H1 (cell line): ENCODE data around the gene DAP. TPM values are rescaled to one million over a fixed set of nuclear protein-coding genes. Genes with fewer than 3 reads are reported as not detected.

Experiments
- CTCF ChIA-PET: fragments of 300-600 bp; sonication (Branson Sonifier 250); formaldehyde crosslinking; loops from one replicate; lab custom pipeline; 2021; ENCODE audit not compliant: partially characterized antibody; lab: Charles Lee
- POLR2A ChIA-PET: fragments of 300-600 bp; sonication (Branson Sonifier 250); formaldehyde crosslinking; loops from one replicate; lab custom pipeline; 2021; ENCODE audit warnings: inconsistent platforms; ENCODE audit not compliant: partially characterized antibody; lab: Charles Lee
- DNase-seq, 2 experiments: peaks; one replicate each; pipeline versions ENCODE4 v3.0.0 to v3.0.0-alpha.2; 2010 to 2022; ENCODE audit warnings: low spot score in 2 of 2, low read depth in 1 of 2, mixed read lengths in 1 of 2
- FAIRE-seq: peaks from 2 replicates; lab custom pipeline; 2011; peaks lifted over from hg19 to GRCh38; lab: Jason Lieb, UNC
- H2AFZ ChIP-seq: 2 replicates; pipeline ENCODE4 v1.8.1; 2012; ENCODE audit warnings: low read length, inconsistent platforms
- H2AK5ac ChIP-seq: 2 replicates; pipeline ENCODE4 v1.6.1; 2013; ENCODE audit warnings: low read depth, low read length
- H2BK120ac ChIP-seq: replicated peaks from 2 replicates; pipeline ENCODE3; 2013; ENCODE audit warnings: low read depth, low read length, inconsistent platforms
- H2BK12ac ChIP-seq: 2 replicates; pipeline ENCODE4 v1.6.1; 2013; ENCODE audit warnings: low read depth, low read length
- H2BK15ac ChIP-seq: 2 replicates; pipeline ENCODE4 v1.6.1; 2013; ENCODE audit warnings: low read length
- H2BK20ac ChIP-seq: 2 replicates; pipeline ENCODE4 v1.6.1; 2013; ENCODE audit warnings: low read length
- H2BK5ac ChIP-seq: 2 replicates; pipeline ENCODE4 v1.6.1; 2013; ENCODE audit warnings: low read depth, low read length
- H3K14ac ChIP-seq: 2 replicates; pipeline ENCODE4 v1.6.1; 2013; ENCODE audit warnings: inconsistent platforms; ENCODE audit not compliant: insufficient read length
- H3K18ac ChIP-seq: 2 replicates; pipeline ENCODE4 v1.6.1; 2013; ENCODE audit warnings: low read length; ENCODE audit errors: extremely low read depth
- H3K23ac ChIP-seq: 2 replicates; pipeline ENCODE4 v1.6.1; 2013; ENCODE audit warnings: inconsistent platforms; ENCODE audit not compliant: insufficient read length
- H3K23me2 ChIP-seq: 2 replicates; pipeline ENCODE4 v1.6.1; 2013; ENCODE audit warnings: low read depth, low read length
- H3K27ac ChIP-seq: 2 replicates; pipeline ENCODE4 v1.6.1; 2011; ENCODE audit warnings: low read depth, low read length, inconsistent platforms
- H3K27me3 ChIP-seq, 4 experiments: replicated peaks in 1 of 4; 1 replicate in 1 of 4; 2 replicates in 3 of 4; pipeline versions ENCODE4 v1.6.1 to v1.8.1; 2011 to 2013; ENCODE audit warnings: low read length in 3 of 4, mild to moderate bottlenecking in 3 of 4, inconsistent platforms in 2 of 4, mixed read lengths in 2 of 4, moderate library complexity in 1 of 4; ENCODE audit not compliant: control insufficient read depth in 3 of 4, insufficient read depth in 3 of 4; ENCODE audit errors: extremely low read depth in 1 of 4
- H3K36me3 ChIP-seq, 4 experiments: 2 replicates each; pipeline versions ENCODE4 v1.6.1 to v1.8.1; 2011 to 2013; ENCODE audit warnings: mild to moderate bottlenecking in 4 of 4, low read length in 3 of 4, moderate library complexity in 2 of 4, control low read depth in 1 of 4, inconsistent platforms in 1 of 4; ENCODE audit not compliant: insufficient read depth in 4 of 4, control insufficient read depth in 2 of 4
- H3K4ac ChIP-seq: replicated peaks from 2 replicates; pipeline ENCODE3; 2013; ENCODE audit warnings: low read length, low read depth, mixed read lengths, inconsistent platforms; ENCODE audit not compliant: insufficient read length
- H3K4me1 ChIP-seq, 4 experiments: replicated peaks in 1 of 4; 1 replicate in 1 of 4; 2 replicates in 3 of 4; pipeline versions ENCODE4 v1.6.1 to v1.8.1; 2011 to 2013; ENCODE audit warnings: low read length in 3 of 4, inconsistent platforms in 2 of 4, mixed read lengths in 1 of 4; ENCODE audit not compliant: insufficient read depth in 4 of 4, control insufficient read depth in 3 of 4
- H3K4me2 ChIP-seq, 2 experiments: 2 replicates each; pipeline versions ENCODE4 v1.6.1 to v1.8.1; 2011 to 2013; ENCODE audit warnings: low read depth in 2 of 2, low read length in 2 of 2, control low read depth in 1 of 2, inconsistent platforms in 1 of 2, mild to moderate bottlenecking in 1 of 2; ENCODE audit not compliant: insufficient read depth in 1 of 2
- H3K4me3 ChIP-seq, 4 experiments: fragments of 200-600, 300-600 bp in 1 of 4; sonication (generic), shearing (Covaris generic), sonication (Bioruptor Twin) in 1 of 4; 2 replicates each; pipeline versions ENCODE4 v1.5.1 to v1.8.1; 2011 to 2016; ENCODE audit warnings: low read length in 4 of 4, low read depth in 3 of 4, control low read depth in 2 of 4, inconsistent platforms in 2 of 4, mild to moderate bottlenecking in 2 of 4, mixed read lengths in 1 of 4, moderate library complexity in 1 of 4; ENCODE audit not compliant: insufficient read depth in 2 of 4; ENCODE audit errors: extremely low read depth in 1 of 4
- H3K56ac ChIP-seq: replicated peaks from 2 replicates; pipeline ENCODE3; 2013; ENCODE audit warnings: low read depth, mild to moderate bottlenecking, mixed read lengths, low read length, inconsistent platforms; ENCODE audit not compliant: insufficient read length
- H3K79me1 ChIP-seq: 2 replicates; pipeline ENCODE4 v1.6.1; 2013; ENCODE audit warnings: low read depth, low read length, control low read depth
- H3K79me2 ChIP-seq, 2 experiments: 2 replicates each; pipeline versions ENCODE4 v1.6.1 to v1.8.1; 2012 to 2013; ENCODE audit warnings: low read length in 2 of 2, mild to moderate bottlenecking in 2 of 2, inconsistent platforms in 1 of 2; ENCODE audit not compliant: insufficient read depth in 2 of 2, control insufficient read depth in 1 of 2
- H3K9ac ChIP-seq, 4 experiments: replicated peaks in 1 of 4; 1 replicate in 1 of 4; 2 replicates in 3 of 4; pipeline versions ENCODE4 v1.6.1 to v1.8.1; 2011 to 2013; ENCODE audit warnings: low read depth in 3 of 4, low read length in 3 of 4, control low read depth in 2 of 4, mild to moderate bottlenecking in 2 of 4, moderate library complexity in 2 of 4, inconsistent platforms in 1 of 4; ENCODE audit errors: extremely low read depth in 1 of 4
- H3K9me3 ChIP-seq, 2 experiments: 2 replicates each; pipeline versions ENCODE4 v1.6.1 to v1.8.1; 2012 to 2013; ENCODE audit warnings: mild to moderate bottlenecking in 2 of 2, moderate library complexity in 2 of 2, control low read depth in 1 of 2, inconsistent platforms in 1 of 2, low read depth in 1 of 2, low read length in 1 of 2, mixed read lengths in 1 of 2; ENCODE audit not compliant: insufficient read depth in 2 of 2
- H4K20me1 ChIP-seq, 2 experiments: replicated peaks in 1 of 2; 2 replicates each; pipeline versions ENCODE3 to v1.8.1; 2011 to 2013; ENCODE audit warnings: inconsistent platforms in 2 of 2, low read length in 2 of 2, mild to moderate bottlenecking in 1 of 2; ENCODE audit not compliant: insufficient read depth in 2 of 2, control insufficient read depth in 1 of 2
- H4K5ac ChIP-seq: 2 replicates; pipeline ENCODE4 v1.6.1; 2013; ENCODE audit warnings: low read length, low read depth, mixed read lengths, inconsistent platforms; ENCODE audit not compliant: insufficient read length
- H4K8ac ChIP-seq: 2 replicates; pipeline ENCODE4 v1.8.0; 2013; ENCODE audit warnings: mild to moderate bottlenecking, moderate library complexity, low read length, inconsistent platforms; ENCODE audit not compliant: insufficient read depth; ENCODE audit errors: extremely low read depth
- H4K91ac ChIP-seq: replicated peaks from 2 replicates; pipeline ENCODE3; 2013; ENCODE audit warnings: low read length, mixed read lengths, inconsistent platforms; ENCODE audit not compliant: insufficient read length
- BRCA1 ChIP-seq: IDR thresholded peaks from 2 replicates; pipeline ENCODE4 v1.6.1; 2012; ENCODE audit warnings: low read depth, low read length, improper control_type of control experiment
- HDAC2 ChIP-seq, 2 experiments: fragments of 300-600 bp in 1 of 2; sonication (generic) in 1 of 2; IDR thresholded peaks; 2 replicates each; pipeline ENCODE4 v1.6.1; 2011 to 2012; ENCODE audit warnings: low read depth in 2 of 2, low read length in 2 of 2, mild to moderate bottlenecking in 2 of 2, moderate library complexity in 2 of 2, borderline replicate concordance in 1 of 2, inconsistent platforms in 1 of 2
- KDM1A ChIP-seq: fragments of 200-600, 300-600 bp; sonication (generic); IDR thresholded peaks from 2 replicates; pipeline ENCODE4 v1.7.1; 2016; ENCODE audit warnings: mild to moderate bottlenecking, low read length, borderline replicate concordance
- TAF7 ChIP-seq: optimal IDR thresholded peaks from 2 replicates; pipeline ENCODE3; 2011; ENCODE audit warnings: low read depth, mild to moderate bottlenecking, inconsistent platforms, low read length, moderate library complexity, borderline replicate concordance
- YY1 ChIP-seq: IDR thresholded peaks from 2 replicates; pipeline ENCODE4 v1.6.1; 2011; ENCODE audit warnings: low read depth, mild to moderate bottlenecking, low read length
- ZNF274 ChIP-seq: IDR thresholded peaks from 2 replicates; pipeline ENCODE4 v1.7.0; 2012; ENCODE audit warnings: low read length, borderline replicate concordance; ENCODE audit errors: extremely low read depth
- WGBS, 2 experiments: shearing (Covaris generic) in 1 of 2; methylation state at CpG; one replicate each; pipeline versions ENCODE4 v1.1.6 to v1.1.7; 2013 to 2015; ENCODE audit warnings: low lambda C conversion rate in 2 of 2, mixed read lengths in 2 of 2, inconsistent platforms in 1 of 2, low coverage in 1 of 2, missing lambda C conversion rate in 1 of 2; ENCODE audit not compliant: insufficient replicate concordance in 2 of 2, insufficient coverage in 1 of 2, insufficient read length in 1 of 2; ENCODE audit errors: extremely low coverage in 1 of 2, missing lambda C conversion rate in 1 of 2; 5-methylcytosine and 5-hydroxymethylcytosine counted together
- polyA plus RNA-seq, 7 experiments: library from polyadenylated mRNA; depleted of rRNA in 3 of 7; stranded (reverse) in 5 of 7; unstranded in 2 of 7; fragments of >200 nt in 5 of 7; fragments of 200-250 nt in 2 of 7; gene quantifications; 1 replicate in 5 of 7; 2 replicates in 1 of 7; 4 replicates in 1 of 7; pipeline versions ENCODE4 v1.2.1 to v1.2.3, GENCODE V29; 2011 to 2013; ENCODE audit warnings: missing spikeins in 2 of 7, mixed read lengths in 2 of 7
- total RNA-seq: library from RNA; stranded (reverse); fragmentation: NEBNext Ultra II Directional; extraction: Animal tissue kit (Norgen Biotek cat#: 25700); gene quantifications from 2 replicates; pipeline ENCODE4 v1.2.1, GENCODE V29; 2021

Gene DAP
- total and polyA plus RNA-seq, 2 of the 8 experiments (the other 6 are each of a cell fraction or from before 2014, with no cell fraction given) = 26.2 to 44.4 TPM

DNA sequence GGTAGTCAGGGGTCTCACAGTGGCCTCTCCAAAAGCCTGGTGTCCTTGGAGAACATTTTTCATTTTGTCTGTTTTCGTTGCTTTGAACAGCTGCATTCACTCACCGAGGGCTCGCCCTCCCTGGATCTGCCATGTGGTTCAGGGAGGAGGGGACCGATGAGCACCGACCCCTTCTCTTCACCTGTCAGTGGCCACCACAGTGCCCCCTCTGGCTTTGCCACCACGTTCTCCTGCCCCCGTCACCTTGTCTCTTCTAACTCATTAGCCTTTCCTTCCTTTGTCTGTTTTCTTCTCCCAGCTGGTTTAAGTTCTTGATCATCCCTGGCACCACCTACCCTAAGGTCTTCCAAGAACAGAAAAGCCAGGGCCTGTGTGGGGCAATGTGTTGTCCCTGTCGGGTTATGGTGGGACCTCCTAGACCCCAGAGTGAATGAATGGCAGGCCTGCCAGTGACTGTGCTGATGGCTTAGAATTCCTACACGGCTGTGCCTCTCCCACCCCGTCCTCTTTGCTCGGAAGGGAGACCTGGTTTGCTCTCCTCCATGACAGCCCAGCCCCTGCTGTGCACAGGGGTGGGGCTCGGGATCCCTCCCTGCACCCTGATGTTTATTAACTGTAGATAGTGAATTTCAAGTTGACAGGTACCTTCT is 107.2 kb downstream of the DAP start:
- no peak overlapping the region for H2BK12ac ChIP-seq
- FAIRE-seq (no peak), DNase-seq (no peak)
- H2BK15ac ChIP-seq = no peak overlapping the region
- no peak overlapping the region for H3K14ac ChIP-seq
- H4K8ac ChIP-seq = no peak overlapping the region; the same call in 1 of the 2 replicates
- ChIA-PET CTCF (interaction anchor here (0.6 to 1.9 kb wide), 3 partner anchors 9 to 200 kb away, joined by 3 to 12 read pairs (median 3); no protein-coding TSS in a partner anchor), POLR2A (interaction anchor here (1.6 kb wide), 1 partner anchor 17 kb away, joined by 3 read pairs; no protein-coding TSS in a partner anchor)
- no peak overlapping the region for H3K9ac ChIP-seq
- H3K23ac ChIP-seq = no peak overlapping the region
- H3K56ac ChIP-seq = no peak overlapping the region
- H3K27me3 ChIP-seq = no peaks in the 10 kb centered on the region
- H3K4me1 ChIP-seq = peaks cover 2 to 13% (median 6%) of the 10 kb centered on the region in 4 experiments
- H3K79me2 ChIP-seq = no peaks in the 10 kb centered on the region; a peak in 1 of 4 replicates
- H4K91ac ChIP-seq = no peak overlapping the region
- no peak overlapping the region for H2AFZ ChIP-seq
- no peak overlapping the region for H3K4ac ChIP-seq
- no peak overlapping the region for H4K5ac ChIP-seq
- H2BK20ac ChIP-seq = no peak overlapping the region
- peaks cover 0 to 3% of the 10 kb centered on the region in 2 experiments for H4K20me1 ChIP-seq
- H3K4me3 ChIP-seq = no peak overlapping the region
- H3K36me3 ChIP-seq = peaks cover 0 to 13% (median under 1%) of the 10 kb centered on the region in 4 experiments; a peak in 5 of 8 replicates
- H3K18ac ChIP-seq = no peak overlapping the region
- H2BK120ac ChIP-seq = no peak overlapping the region
- H3K79me1 ChIP-seq = peaks cover 4% of the 10 kb centered on the region; the same call in 1 of the 2 replicates
- TF ChIP-seq KDM1A = no peak
- no peak for TF ChIP-seq HDAC2 (IDR thresholded peaks at IDR 0.05; ENCODE audit: borderline replicate concordance in 1 of 2, low read depth in 2 of 2, low read length in 2 of 2)
- no peak for TF ChIP-seq ZNF274
- TF ChIP-seq BRCA1 = no peak
- TF ChIP-seq YY1 = no peak
- no peak for TF ChIP-seq TAF7
- TF ChIP-seq, all 59 proteins: peak for 0
- Histone ChIP-seq H3K23me2 (0 out of 2 replicates have a peak, but pooled peaks cover 2% of the 10 kb centered on the region), H3K27ac (no peak overlapping the region), H3K4me2 (no peak overlapping the region), H2AK5ac (no peak overlapping the region), H2BK5ac (no peak overlapping the region), H3K9me3 (no peaks in the 10 kb centered on the region)
- 90% methylated on average over 12 of the region's 12 CpGs; no CpG with 5 or more reads in 1 of the 2 experiments for WGBS, 2 experiments
